H1 (cell line): ENCODE measurements around the gene ELOVL1.

ENCODE experiments used
- CEBPB ChIP-seq: IDR thresholded peaks from 2 replicates; pipeline ENCODE4 v1.6.1; 2012; ENCODE audit warnings: low read depth, low read length
- GTF2F1 ChIP-seq: IDR thresholded peaks from 2 replicates; pipeline ENCODE4 v1.6.1; 2012; ENCODE audit warnings: low read depth, low read length, improper control_type of control experiment, borderline replicate concordance
- JUN ChIP-seq: IDR thresholded peaks from 2 replicates; pipeline ENCODE4 v1.6.1; 2011; ENCODE audit warnings: low read depth, mild to moderate bottlenecking, improper control_type of control experiment, low read length
- KDM5A ChIP-seq: fragments of 200-600 bp; IDR thresholded peaks from 2 replicates; pipeline ENCODE4 v1.7.1; 2012; ENCODE audit warnings: mild to moderate bottlenecking, low read length, inconsistent platforms, mixed read lengths
- POLR2A ChIP-seq, 2 experiments: IDR thresholded peaks; 1 replicate in 1 of 2; 2 replicates in 1 of 2; pipeline ENCODE4 v1.6.1; 2011; ENCODE audit warnings: low read depth in 2 of 2, low read length in 2 of 2, mild to moderate bottlenecking in 2 of 2; ENCODE audit errors: control extremely low read depth in 1 of 2
- POU5F1 ChIP-seq: IDR thresholded peaks from 2 replicates; pipeline ENCODE4 v1.6.1; 2011; ENCODE audit warnings: low read depth, mild to moderate bottlenecking, low read length, moderate library complexity
- TAF1 ChIP-seq: IDR thresholded peaks from 2 replicates; pipeline ENCODE4 v1.6.1; 2011; ENCODE audit warnings: mild to moderate bottlenecking, low read depth, low read length
- ZNF274 ChIP-seq: IDR thresholded peaks from 2 replicates; pipeline ENCODE4 v1.7.0; 2012; ENCODE audit warnings: low read length, borderline replicate concordance; ENCODE audit errors: extremely low read depth
- TF ChIP-seq, protein P1 (sequence below), 3 experiments: IDR thresholded peaks; 1 replicate in 2 of 3; 2 replicates in 1 of 3; pipeline versions ENCODE4 v1.5.1 to v1.6.1; 2011; ENCODE audit warnings: low read length in 3 of 3, mild to moderate bottlenecking in 3 of 3, inconsistent platforms in 2 of 3, low read depth in 1 of 3, moderate library complexity in 1 of 3; ENCODE audit not compliant: insufficient read depth in 1 of 3; ENCODE audit errors: control extremely low read depth in 1 of 3
- TF ChIP-seq, protein P2 (sequence below): IDR thresholded peaks from 2 replicates; pipeline ENCODE4 v1.6.1; 2012; ENCODE audit warnings: inconsistent platforms

DNA sequence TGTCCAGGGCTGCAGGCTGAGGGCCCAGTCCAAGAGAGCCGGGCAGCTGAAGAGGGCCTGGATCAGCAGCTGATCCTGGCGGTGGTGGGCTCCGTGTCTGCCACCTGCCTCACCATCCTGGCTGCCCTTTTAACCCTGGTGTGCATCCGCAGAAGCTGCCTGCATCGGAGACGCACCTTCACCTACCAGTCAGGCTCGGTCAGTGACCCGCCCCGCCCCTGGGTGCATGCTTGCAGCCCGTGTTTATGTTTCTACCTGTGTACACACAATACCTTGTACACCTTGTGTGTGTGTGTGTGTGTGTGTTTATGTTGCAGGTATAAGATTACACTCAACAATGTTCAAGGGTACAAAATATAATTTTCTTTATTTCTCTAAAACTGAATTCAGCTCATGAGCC lies 54.0 kb downstream of the ELOVL1 start:
- TF ChIP-seq, protein P1, sequence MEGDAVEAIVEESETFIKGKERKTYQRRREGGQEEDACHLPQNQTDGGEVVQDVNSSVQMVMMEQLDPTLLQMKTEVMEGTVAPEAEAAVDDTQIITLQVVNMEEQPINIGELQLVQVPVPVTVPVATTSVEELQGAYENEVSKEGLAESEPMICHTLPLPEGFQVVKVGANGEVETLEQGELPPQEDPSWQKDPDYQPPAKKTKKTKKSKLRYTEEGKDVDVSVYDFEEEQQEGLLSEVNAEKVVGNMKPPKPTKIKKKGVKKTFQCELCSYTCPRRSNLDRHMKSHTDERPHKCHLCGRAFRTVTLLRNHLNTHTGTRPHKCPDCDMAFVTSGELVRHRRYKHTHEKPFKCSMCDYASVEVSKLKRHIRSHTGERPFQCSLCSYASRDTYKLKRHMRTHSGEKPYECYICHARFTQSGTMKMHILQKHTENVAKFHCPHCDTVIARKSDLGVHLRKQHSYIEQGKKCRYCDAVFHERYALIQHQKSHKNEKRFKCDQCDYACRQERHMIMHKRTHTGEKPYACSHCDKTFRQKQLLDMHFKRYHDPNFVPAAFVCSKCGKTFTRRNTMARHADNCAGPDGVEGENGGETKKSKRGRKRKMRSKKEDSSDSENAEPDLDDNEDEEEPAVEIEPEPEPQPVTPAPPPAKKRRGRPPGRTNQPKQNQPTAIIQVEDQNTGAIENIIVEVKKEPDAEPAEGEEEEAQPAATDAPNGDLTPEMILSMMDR (IDR thresholded peaks at IDR 0.05; ENCODE audit: control extremely low read depth in 1 of 3, insufficient read depth in 1 of 3, low read depth in 1 of 3, low read length in 3 of 3): no peak
- TF ChIP-seq KDM5A (no peak), GTF2F1 (no peak), CEBPB (no peak), POLR2A (IDR thresholded peaks at IDR 0.05; ENCODE audit: control extremely low read depth in 1 of 2, low read depth in 2 of 2, low read length in 2 of 2) (no peak), ZNF274 (no peak), TAF1 (no peak), POU5F1 (no peak), JUN (no peak)
- TF ChIP-seq, protein P2, sequence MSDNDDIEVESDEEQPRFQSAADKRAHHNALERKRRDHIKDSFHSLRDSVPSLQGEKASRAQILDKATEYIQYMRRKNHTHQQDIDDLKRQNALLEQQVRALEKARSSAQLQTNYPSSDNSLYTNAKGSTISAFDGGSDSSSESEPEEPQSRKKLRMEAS: no peak
